ENCODE measurements around the gene DNAAF5.

The DNAAF5 gene

GRCh38 chr7:824081-824480 is 97.6 kb downstream of the DNAAF5 start:
- no peak for TF ChIP-seq CTCF (IDR thresholded peaks at IDR 0.05; ENCODE audit: extremely low read depth, missing control alignments)
- no peak for DNase-seq (ENCODE audit: low spot score)

DNA sequence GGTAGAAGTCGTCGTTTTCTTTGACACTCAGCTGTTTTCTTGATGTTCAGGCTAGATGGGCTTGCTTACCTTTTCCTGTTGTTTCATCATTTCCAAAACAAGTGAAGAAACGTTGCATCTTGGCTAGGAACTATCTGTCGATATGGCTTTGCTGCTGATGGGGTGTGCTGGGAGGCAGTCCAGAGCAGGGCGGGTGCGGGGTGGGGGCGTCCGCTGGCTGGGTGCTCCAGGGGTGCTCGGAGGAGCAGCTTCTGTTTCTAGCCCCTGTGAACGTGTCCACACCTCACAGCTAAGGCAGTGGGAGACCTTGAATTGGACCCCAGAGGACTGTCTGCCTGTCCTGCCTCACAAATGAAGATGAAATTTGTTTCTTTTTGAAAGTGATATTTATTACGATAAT is 98.2 kb downstream of the DNAAF5 start:
- DNase-seq (ENCODE audit: low spot score) = no peak

GRCh38 chr7:825386-825785 is 98.9 kb downstream of the DNAAF5 start:
- no peak for DNase-seq (ENCODE audit: low spot score)
- TF ChIP-seq CTCF (IDR thresholded peaks at IDR 0.05; ENCODE audit: extremely low read depth, missing control alignments) = no peak

More for the DNA sequence above, 98.2 kb downstream of the DNAAF5 start:
- TF ChIP-seq CTCF (IDR thresholded peaks at IDR 0.05; ENCODE audit: extremely low read depth, missing control alignments) = no peak

- TF ChIP-seq CTCF (IDR thresholded peaks at IDR 0.05; ENCODE audit: extremely low read depth, missing control alignments) = no peak
- DNase-seq (ENCODE audit: low spot score) = no peak
Observed at GRCh38 chr7:826230-826917, 99.9 kb downstream of the DNAAF5 start.

DNA sequence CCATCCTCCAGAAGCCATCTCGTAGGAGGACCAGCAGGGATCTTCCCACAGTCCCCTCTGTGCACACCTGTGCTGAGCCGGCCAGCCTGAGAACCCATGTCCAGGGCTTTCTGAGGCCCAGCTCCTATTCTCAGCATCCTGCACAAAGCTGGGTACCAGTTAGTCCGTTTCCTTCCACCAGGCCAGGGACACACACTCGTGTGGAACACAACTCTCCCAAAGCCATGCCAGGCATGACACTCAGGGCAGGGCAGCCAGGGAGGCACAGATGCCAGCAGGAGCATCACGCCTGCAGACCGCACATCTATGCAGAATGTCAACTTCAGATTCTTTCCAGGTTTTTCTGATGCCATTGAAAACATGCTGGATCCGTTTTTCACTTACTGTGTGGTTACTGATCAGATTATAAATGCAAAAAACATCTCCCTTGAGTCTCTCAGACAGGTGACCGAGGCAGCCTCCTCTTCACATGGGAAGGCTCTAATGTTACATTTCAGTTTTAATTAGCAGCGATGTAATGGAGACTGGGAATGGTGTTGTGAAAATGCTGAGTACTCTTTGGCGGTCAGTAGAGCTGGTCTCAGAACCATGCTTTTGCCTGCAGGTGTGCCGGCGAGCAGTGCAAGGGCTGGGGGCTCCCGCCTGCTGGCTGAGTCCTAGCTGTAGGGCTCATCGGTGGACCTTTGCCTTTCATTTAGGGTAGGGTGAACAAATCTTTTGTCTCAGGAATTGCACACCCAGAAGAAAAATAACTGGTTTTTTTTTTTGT is 102.5 kb downstream of the DNAAF5 start:
- DNase-seq (ENCODE audit: low spot score) = no peak
- no peak for TF ChIP-seq CTCF (IDR thresholded peaks at IDR 0.05; ENCODE audit: extremely low read depth, missing control alignments)

DNA sequence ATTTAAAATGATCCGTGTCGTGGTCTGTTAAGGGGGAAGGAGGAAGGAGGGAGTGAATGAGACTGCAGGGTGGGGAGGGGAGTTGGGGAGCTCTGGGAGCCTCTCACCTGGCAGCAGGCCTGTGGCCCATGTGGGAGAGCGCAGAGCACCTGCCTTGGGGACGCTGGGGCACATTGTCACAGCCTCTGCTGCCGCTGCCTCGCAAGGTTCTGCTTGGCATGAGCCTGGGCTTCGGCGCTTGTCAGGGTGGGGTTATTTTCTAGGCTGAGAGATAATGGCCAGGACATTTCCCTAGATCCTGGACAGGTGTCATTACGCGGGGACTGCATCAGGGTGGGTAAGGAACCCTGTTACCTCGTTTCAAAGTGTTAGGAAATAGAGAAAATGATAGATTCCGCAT is 103.6 kb downstream of the DNAAF5 start:
- no peak for TF ChIP-seq CTCF (IDR thresholded peaks at IDR 0.05; ENCODE audit: extremely low read depth, missing control alignments)
- no peak for DNase-seq (ENCODE audit: low spot score)

- no peak for TF ChIP-seq CTCF (IDR thresholded peaks at IDR 0.05; ENCODE audit: extremely low read depth, missing control alignments)
- DNase-seq (ENCODE audit: low spot score) = peak; percentile 82
Observed at GRCh38 chr7:831596-832166, 105.2 kb downstream of the DNAAF5 start.
